GM19238 (cell line): ENCODE data around the gene C14orf119.
A peak's percentile ranks its signal among the peaks of the same experiment; 100 is the strongest.
"Not testable (repeated sequence)": the region's sequence is repeated elsewhere in the genome, so short reads cannot be mapped to it uniquely, and the experiment has no call there.

Experiments used
- DNase-seq: peaks from one replicate; pipeline ENCODE4 v3.0.0; 2011; ENCODE audit warnings: low spot score; ENCODE audit not compliant: insufficient read length

The C14orf119 gene

DNA sequence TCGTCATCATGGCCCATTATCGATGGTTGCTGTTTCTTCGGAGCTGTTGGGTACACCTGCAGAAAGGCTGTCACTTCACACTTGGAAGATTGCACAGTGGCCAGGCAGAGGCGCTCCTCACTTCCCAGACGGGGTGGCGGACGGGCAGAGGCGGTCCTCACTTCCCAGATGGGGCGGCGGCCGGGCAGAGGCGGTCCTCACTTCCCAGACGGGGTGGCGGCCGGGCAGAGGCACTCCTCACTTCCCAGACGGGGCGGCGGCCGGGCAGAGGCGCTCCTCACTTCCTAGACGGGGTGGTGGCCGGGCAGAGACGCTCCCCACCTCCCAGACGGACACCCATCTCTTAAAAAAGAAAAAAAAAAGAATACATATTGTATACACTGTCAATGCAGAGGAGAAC, 12.9 kb downstream of the C14orf119 start:
- not testable (repeated sequence) for DNase-seq

DNA sequence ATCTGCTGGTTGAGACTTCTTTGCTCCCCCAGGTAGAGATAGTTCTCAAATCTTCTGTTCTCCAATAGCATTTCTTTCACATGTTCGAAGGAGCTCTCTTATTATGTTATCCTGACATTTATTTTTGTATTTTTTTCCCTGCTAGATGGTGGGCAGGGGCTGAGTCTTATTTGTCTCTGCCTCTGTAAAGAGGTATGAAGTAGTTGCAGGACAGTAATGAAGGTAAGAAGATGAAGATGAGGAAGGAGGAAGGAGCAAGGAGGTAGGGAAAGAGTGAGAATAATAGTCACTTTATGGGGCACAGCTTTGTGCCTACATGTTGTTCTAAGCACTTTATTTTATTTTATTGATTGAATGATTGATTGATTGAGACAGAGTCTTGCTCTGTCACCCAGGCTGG, 14.5 kb downstream of the C14orf119 start:
- no peak for DNase-seq

DNA sequence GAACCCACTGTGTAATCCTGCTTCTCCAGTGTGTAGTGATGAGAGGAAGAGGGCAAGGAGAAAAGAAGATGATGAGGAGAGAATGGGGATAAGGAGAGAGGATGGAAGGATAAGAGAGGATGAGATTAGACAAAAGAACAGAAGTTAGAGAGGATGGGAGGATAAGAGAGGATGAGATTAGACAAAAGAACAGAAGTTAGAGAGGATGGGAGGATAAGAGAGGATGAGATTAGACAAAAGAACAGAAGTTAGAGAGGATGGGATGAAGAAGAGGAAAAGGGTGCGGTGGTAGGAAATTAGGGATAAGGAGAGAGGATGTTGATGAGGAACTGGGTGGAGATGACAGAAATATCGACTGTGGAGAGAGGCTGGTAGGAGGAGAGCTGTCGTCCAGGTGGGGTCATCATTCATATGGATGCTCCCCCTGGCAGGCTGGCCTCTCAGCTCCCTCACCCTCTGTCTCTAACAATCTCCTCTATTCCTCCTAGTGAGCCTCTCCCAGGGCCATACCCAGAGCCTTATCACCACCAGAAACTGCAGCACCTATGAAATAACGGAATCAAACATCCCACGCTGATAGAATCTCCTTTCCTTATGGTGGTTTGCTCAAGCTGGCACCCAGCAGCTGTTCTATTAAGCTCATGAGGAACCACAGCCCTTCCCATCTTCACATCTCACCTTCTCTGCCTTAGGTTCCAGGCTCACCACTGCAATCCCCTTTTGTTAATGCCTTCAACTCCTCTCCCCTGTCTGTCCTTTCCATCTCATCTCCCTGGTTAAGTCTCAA, 15.5 kb downstream of the C14orf119 start:
- DNase-seq, result no peak

DNA sequence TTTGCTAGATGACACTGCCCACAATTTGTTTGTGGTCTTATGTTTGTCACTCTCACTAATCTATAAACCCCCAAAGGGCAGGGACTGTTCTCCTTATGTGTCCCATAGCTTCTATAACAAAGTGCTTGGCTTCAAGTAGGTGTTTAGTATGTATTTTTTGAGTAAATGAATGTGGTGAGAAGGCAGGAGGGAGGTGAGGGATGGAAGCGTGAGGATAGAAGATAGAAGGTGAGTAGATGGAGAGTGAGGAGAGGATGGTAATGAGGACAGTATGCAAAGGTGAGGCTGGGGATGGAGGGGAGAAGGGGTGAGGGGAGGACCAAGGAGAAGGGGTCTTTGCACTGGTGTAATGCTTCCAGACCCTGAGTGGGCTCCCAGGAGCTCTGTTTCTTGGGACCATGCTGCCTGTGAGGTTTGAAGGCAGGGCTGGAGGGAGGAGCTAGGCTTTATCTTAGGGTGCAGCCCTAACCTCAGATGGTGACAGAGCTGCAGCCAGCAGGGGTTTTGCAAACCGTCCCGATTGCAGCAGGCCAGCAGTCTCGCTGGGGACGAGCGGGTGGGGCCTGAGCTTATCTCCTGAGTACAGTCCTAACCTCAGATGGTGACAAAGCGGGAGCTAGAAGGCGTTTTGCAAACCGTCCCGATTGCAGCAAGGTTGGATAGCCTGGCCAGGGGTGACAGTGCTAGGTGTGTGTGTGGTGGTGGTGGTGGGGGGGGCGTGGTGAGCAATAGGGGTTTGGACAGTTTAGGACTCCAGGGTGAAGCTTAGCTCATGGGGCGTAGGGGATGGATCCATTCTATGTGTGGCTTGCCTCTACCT, 17.3 kb downstream of the C14orf119 start:
- no peak for DNase-seq

DNA sequence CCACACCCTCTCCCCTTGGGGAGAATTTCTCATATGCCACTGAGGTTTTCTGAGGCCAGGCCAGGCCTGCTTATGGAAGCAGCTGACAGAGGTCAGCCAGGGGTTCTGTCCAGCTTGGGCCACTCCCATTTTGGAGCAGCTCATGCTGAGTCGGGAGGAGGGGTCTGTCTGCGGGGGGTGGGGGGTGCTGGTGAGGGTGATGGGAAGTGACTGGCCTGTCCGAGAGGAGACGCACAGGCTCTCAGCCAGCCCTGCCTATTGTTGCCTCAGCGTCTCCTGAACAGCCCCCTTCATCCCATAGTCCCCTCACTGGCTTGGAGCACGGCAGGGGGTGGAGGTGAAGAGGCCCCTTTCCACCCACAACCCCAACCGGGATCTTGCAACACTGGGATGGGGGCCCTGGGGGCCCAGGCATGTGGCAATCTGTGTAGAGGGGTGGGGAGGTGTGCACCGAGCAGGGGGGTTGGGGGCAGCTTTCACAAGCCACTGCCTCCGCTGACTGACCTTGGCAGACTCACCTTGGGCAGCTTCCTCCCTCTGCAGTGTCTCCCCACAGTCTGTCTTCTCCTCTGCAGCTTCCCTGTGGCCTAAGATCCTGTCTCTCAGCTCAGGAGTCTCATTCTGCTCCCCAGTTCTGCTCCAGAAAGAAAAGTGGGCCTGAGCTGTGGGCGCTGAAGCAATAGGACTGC, 18.3 kb downstream of the C14orf119 start:
- DNase-seq, result no peak

DNA sequence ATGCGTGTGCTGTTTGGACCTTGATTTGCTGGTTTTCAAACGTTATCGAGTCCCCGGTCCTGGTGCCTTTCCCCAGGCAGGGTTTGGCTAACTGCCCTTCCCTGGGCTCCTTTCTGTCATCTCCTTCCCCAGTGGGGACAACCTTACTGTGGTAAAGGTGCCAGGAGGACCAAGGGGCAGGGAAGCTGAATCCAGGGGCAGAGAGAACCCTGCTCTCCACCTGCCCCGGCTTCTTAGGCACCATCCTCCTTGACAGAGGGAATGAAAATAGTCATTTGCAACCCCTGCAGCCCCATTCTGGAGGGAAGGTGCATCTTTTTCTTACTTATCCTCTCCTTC, 18.8 kb downstream of the C14orf119 start:
- no peak for DNase-seq

DNA sequence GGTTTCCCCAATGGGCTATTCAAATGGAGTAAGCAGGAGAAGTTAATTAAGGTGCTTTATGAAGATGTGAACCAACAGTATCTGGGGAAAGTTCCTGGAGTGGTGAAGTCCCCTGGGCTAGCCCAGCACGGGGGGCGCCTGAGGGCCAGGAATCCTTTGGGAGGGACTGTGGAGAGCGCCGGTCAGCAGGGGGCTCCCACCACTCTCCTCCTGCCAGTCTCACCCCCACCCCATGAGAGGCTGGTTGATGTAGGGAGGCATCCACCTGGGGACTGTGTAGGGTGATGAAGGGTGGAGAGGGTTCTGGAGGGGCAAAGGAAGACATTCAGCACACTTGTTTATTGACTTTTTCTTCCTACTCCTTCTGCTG, 19.3 kb downstream of the C14orf119 start:
- DNase-seq, result no peak

DNA sequence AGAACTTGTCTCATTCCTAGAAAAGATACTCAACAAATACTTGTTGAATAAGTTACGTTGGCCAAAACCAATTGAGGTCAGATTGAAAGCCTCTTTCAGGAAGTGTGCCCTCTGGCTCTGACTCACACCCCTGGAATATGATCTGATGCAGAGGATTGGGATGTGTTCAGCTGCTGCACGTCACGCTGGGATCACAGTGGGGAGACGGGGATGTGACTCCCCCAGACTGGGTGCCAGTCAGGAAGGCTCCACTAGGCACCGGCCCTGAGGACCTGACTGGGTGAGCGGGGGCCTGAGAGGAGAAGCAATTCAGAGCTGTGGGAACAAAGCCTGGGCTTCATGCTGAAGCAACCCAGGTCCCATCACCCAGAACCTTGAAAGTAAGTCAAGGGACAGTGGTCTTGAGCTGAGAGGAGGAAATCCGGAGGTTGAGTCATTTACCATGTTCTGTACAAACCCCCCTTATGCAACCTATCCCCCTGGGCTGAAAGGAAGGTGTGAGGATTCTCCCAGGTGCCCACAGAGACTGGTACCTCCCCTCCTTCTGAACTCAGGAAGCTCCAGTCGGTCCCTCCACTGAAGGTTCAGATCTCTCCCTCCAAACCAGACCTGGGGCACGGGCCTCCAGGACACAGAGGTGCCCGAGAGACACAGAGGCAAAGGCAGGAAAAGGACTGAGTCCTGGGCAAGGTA, 19.9 kb downstream of the C14orf119 start:
- DNase-seq, result no peak

DNA sequence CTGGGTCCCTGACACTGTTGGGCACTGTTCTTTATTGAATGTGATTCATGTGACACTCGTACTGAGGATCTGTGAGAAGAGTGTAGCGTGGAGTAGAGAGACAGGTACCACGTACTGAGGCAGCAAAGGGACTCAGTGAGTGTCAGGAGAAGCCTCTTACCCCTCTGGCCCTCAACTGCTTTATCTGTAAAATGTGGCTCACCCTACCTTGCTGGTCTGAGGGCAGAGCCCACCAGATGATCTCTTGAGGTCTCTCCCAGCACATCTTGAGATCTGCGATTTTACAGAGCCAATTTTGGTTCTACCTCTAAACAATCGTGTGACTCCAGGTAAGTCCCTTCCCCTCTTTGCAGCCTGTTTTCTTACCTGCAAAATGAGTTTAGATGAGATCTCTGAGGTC, 20.6 kb downstream of the C14orf119 start:
- DNase-seq, result no peak

DNA sequence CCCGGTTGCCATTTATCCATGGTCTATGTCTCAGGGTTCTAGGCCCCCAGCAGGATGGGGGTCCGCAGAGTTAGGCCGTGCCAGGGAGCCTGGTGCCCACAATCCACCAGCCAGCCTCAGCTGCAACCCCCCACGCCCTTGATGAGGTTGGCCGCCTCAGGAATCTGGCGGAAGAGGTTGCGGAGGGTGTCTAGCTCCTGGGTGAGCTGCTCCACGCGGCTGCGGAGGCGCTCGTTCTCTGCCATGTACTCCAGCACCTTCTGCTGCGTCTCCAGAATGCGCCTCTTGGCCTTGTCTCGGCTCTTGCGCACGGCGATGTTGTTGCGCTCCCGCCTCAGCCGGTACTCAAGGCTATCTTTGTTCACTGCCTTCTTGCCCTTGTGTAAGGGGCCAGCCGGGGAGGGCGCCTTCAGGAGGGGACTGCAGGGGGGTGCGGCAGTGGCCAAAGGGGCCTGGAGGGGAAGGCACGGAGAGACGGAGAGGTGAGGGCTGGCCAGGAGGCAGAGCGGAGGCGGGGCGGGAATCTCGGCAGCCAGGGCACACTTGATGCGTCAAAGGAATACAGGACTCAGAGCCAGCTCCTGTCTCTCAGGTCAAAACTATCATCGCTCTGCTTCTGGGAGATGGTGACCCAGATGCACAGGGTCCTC, 22.2 kb downstream of the C14orf119 start:
- no peak for DNase-seq

DNA sequence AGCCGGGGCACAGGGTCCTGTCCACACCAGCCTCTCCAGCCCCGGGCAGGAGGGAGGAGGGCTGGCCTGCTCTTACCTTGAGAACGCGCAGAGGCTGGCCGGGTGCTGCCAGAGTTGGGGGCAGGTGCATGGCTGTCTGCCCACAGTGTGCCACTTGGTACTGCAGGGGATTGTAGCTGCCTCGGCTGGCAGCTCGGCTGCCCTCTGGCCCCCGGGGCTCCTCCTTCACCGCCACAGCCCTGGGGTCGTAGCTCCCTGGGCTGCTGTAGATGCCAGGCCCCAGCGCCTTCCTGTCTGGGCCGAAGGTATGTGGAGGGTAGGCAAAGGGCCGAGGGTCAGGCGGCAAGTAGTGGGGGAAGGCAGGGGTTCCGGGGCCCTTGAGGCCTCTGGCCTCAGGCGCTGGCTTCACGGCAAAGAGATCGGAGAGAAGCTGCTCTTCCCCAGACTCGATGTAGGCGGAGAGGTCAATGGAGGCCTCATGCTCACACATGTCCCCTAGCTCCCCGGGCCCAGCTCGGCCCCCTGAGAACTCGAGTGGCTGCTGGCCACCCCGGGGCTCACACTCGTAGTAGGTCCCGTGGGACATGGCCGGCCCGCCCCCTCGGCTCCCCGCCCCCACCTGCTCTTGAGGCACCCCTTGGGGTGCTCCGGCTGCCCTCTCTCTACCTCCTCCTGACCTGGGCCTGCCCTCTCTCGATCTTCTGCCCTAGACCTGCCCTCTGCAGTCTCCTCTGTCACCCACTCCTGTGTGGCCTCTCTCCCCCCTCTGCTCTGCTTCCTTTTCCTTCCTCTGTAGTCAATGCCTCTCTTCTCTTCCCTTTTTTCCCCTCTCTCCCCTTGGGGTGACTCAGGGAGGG, 23.4 kb downstream of the C14orf119 start, which contains the start of gene CEBPE:
Gene CEBPE (minus strand): TSS at position 750 of the 857 bp plus-strand sequence. CDS start 164 bp downstream, at position 586.
- no peak for DNase-seq

DNA sequence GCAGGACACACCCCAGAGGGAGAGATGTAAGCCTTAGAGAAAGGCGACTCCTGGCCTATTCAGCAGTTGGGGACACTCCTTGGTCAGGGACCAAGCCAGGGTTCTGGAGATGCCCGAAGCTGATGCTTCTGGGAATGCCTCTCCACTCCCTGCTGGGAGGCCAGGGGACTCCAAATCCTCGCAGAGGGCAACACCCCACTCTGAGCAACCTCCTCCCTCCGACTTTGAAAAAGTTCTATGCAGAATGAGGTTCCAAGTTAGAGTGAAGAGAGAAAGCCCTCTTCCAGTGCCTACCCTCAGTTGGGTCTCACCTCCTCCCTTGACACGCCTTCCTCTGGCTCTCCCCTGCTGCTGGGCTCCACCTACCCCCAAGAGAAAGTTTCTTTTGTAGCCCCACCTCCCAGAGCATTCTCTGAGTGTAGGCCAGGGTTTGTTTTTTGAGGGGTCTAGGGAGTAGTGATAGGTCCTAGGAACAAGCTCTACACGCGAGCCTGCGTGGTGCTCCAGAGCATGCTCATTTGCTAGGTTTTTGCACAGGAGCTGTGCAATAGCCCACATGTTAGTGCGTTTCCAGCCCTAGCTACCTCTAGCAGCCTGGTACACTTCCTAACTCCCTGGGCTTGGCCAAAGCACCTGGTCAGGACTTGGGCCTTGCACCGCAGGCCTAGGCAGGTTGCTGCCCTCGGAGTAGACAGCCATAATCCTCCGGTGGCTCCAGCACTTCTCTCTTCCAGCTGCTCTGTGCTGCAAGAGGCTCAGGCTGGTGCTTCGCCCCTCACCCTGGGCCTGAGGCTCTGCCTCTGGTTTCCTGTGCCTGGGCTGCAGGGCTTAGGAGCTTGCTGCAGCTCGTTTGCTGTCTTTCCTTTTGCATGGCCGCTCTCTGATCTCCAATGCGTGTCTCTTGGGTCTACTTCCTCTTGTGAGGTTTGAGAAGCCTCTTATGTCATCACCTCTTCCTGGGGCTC, 24.3 kb downstream of the C14orf119 start:
- DNase-seq, result peak; percentile 35

DNA sequence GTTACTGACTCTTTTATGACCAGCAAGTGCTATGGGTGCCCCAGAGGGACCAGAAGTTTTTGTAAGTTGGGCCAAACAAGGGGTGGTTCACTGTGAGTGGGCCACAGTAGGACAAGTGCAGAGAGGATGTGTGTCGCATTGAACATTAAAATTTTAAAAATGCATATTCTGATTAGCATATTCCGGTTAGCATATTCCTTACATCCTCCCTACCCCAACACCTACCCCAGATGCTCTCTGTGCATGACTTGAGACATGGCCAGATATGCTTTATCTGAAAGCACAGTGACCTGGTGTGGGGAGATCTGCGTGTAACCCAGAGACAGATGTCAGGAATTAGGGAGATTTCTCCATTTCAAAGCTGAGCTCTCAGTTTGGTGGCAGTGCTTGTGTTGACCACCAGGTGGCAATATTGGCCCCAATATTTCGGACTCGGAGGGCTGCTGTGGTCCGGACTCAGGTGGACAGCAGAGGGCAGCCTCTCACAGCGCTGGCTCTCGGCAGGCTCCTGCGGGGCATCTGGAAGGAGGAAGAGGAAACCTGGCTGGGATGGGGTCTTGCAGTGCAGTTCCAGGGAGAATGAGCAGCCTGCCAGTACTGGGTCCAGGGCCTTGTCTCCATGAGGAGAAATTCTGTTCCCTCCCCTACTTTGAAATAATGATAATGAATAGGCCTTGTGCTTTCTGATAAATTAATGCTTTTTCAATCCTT, 25.4 kb downstream of the C14orf119 start:
- peak; percentile 86 for DNase-seq

DNA sequence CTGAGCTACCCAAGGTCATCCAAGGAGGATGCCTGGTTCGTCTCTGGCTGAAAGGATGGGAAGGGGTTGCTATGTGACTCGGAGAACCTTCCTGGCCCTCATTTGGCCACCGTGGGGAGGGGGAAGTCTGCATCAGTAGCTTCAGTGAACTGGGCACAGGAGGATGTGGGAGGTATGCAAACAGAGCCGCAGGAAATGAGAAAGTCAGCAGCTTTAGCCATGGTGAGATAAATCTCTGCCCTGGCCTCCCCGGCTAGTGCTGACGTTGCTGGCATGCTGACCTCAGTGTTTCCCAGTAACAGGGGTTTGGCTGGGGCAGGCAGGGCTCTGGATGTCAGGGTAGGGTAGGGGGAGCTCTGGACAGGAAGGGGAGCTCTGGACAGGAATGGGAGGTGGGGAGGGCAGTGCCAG, 26.1 kb downstream of the C14orf119 start:
- DNase-seq, result peak; percentile 44

DNA sequence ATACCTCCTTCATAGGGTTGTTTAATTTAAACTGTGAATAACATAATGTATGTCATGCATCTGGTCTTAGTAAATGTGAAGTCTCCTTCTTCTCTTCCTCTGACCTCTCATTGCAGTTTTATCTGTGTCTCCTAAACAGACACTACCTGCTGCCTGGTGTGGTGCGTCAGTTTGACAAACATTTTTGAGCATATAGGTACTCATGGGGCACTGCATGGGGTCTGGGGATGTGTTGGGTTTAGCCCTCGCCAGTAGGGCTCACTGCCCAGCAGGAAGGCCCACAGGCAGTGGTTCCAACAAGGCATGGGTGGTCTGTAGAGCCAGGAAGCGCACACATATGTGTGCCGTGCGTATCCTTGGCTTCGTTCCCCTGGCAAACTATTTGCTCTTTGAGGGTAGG, 26.8 kb downstream of the C14orf119 start:
- no peak for DNase-seq

DNA sequence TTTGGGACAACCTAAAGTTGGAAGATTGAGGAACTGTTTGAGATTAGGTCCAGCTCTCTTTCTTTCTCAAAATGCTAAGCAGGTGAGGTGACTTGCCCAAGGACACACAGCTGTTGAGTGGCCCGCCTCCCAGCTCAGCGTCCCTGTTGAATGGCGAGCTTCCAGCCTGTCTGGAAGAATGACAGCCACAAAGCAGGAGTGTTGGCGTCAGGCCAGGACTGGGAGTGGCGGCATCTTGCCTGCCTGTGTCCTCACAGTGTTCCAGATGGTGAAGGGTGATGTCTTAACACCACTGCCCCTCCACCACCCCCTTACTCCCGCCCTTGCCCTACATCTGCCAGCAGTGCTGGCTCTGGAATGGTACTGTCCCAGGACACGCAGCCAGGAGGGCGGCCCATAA, 28.1 kb downstream of the C14orf119 start:
- DNase-seq, result no peak

DNA sequence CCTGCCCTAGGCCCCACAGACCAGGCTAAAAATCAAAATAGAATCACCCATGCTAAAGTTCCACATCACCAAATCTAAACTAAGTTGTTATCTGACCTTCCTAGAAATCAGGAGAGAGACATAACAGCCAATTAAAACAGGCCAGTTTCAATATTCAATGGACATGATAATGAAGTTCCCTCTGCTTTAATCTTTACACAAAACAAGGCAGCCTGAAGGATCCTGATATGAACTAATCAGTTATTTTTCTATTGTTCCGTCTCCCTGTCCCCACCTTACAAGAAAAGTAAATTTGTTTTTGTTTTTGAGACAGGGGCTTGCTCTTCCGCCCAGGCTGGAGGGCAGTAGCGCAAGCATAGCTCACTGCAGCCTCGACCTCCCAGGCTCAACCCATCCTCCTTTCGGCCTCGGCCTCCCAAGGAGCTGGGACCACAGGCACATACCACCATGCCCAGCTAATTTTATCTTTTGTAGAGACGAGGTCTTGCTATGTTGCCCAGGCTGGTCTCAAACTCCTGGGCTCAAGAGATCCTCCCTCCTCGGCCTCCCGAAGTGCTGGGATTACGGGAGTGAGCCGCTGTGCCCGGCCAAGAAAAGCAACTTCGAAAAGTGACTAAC, 29.1 kb downstream of the C14orf119 start:
- DNase-seq, result no peak

DNA sequence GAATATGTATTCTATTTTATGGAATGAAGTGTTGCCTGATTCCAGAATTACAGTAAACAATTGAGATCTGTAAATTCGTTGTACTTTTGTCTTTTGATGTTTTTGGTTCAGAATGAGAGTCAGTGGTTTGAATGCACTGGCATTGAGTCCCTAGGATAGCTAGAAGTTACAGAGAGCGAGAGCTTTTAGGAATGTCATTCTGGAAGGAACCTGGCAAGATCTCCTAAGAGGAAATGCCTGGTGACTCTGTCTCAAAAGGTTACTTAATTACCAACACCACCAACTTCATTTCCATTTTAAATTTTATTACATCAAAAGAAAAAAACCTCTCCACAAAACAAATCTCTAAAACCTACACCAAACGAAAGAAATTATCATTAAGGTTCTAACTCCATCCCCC, 29.7 kb downstream of the C14orf119 start:
- DNase-seq, result no peak
